Gastrocnemius medialis (tissue), 4 donors: Measurements from ENCODE around the gene CMPK2.

Experiments
- CTCF ChIP-seq, 5 experiments: fragments of 450-650 bp in 3 of 5; fragments of 200-600 bp in 2 of 5; sonication (generic) in 2 of 5; IDR thresholded peaks in 4 of 5; conservative IDR thresholded peaks in 1 of 5; 1 replicate in 4 of 5; 2 replicates in 1 of 5; pipeline ENCODE4 v1.5.1; 2016 to 2019; ENCODE audit warnings: antibody characterized with exemption in 5 of 5, mild to moderate bottlenecking in 3 of 5, moderate library complexity in 3 of 5
- POLR2A ChIP-seq, 2 donors: fragments of 450-650 bp; IDR thresholded peaks; one replicate each; pipeline ENCODE4 v1.6.1; 2017; ENCODE audit warnings: antibody characterized with exemption in 2 of 2, mild to moderate bottlenecking in 2 of 2, moderate library complexity in 2 of 2

GRCh38 chr2:6855860-6856547 is 9.7 kb downstream of the CMPK2 start:
- TF ChIP-seq CTCF (IDR thresholded peaks at IDR 0.05 in 4 of 5, conservative IDR thresholded peaks at IDR 0.05 in 1 of 5) (no peak), POLR2A (IDR thresholded peaks at IDR 0.05) (no peak)
